HG03378 (cell line): Measurements from ENCODE around the gene FAM193B.

Source experiments
- ATAC-seq: cut with Tn5 transposase; IDR thresholded peaks from one replicate; pipeline ENCODE4 v1.9.1; 2021; ENCODE audit warnings: mild to moderate bottlenecking, moderate library complexity; ENCODE audit not compliant: unreplicated experiment

Gene FAM193B

DNA sequence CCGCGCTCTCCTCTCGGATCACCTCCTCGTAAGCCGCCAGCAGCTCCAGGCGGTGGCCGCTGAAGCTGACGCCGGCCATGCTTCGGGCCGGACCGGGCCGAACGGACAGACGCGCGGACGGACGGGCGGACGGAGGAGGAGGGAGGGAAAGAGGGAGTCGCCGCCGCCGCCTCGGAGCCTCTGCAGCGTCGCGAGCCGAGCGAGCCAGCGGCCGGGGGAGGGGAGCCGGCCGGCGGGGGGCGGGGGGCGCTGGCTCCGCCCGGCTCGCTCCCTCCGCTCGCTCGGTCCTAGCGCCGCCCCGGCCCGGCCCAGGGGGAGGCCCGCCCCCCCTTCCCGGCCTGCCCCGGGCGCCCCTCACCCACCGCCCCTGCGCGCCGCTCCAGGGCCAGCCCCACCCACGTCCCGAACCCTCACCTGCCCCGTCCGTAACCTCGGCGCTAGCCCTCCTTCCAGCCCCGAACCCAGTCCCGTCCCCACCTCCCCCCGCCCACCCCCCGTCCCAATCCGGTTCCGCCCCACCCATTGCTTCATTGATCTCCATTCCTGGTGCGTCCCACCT lies 80.8 kb downstream of the FAM193B start, which contains the start of gene DBN1:
TSS of gene DBN1 (minus strand) at position 192 of the 559 bp plus-strand sequence. CDS start at position 79, 113 bp downstream.
- no peak for ATAC-seq

DNA sequence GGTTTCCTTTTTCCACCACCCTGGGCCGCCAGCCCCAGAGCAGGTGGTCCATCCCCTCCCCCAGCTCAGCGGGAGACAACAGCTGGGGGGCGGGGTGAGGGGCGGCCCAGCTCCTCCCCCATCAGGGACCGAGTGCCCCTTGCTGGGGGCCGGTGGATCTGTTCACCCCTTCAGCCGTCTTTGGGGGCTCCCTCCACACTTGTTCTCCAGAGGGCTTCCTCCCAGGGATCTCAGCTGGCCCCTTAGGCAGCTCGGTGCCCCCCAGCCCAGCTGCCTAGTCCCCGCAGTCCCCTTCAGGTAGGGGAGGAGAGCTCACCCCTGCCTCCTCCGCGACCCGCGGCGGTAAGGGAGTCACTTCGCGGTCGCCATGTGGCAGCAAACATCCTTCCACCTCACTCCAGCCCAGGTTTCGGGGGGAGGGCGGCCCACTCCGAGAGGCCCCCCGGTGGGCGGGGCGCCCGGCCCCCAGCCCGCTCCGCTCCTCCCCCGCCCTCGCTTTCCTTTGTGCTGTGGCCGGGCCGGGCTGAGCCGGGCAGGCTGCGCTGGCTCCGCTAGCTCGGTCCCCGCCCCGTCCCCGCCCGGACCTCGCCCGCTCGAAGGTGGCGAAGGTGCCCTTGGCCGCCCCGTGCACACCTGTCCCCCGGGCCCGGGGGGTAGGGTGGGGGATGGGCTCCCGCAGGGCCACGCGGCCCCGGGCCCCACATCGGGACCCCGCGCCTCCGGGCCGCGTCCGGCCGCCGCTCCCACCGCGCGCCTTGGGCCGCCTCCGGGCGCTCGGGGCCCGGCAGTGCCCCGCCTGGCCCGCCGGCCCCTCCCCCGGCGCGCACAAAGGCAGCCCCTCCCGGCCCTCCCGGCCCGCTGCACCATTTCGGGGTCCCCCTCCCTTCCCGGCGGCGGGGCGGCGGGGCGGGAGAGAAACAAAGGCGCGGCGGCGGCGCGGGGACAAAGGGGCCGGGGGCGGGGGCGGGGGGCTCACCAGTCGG lies 81.6 kb downstream of the FAM193B start:
- ATAC-seq = no peak

DNA sequence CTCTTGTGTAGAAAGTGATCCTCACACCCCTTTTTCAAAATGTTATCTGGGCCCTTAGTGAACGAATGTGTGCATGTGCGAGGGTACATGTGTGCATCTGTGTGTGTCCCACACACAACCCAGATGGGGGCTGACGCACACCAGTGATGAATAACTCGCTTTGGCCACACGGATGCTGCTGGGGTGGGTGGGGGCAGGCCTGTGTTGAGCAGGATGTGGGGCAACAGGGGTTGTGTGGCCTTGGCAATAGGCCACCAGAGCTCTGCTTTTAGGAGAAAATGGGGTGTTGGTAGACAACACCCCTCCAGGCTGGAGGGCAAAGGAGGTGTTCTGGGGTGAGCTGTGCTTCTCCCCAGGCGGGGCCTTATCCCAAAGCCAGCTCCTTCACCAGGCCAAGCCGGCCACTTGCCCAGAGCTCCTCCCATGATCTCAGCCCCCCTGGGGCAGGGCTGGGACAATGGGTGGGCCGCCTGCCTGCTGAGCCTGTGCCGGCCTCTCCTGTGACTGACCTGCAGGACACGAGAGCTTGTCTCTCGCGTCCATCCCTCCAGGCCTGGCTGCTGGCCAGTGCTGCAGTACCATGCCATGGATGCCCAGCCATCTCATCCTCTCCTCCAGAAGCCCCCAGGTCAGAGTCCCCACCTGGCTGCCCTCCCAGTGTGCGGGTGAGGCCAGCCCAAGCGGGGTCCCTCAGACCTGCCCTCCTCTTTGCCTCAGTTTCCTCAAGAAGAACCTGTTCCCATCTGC lies 82.6 kb downstream of the FAM193B start:
- ATAC-seq = no peak

DNA sequence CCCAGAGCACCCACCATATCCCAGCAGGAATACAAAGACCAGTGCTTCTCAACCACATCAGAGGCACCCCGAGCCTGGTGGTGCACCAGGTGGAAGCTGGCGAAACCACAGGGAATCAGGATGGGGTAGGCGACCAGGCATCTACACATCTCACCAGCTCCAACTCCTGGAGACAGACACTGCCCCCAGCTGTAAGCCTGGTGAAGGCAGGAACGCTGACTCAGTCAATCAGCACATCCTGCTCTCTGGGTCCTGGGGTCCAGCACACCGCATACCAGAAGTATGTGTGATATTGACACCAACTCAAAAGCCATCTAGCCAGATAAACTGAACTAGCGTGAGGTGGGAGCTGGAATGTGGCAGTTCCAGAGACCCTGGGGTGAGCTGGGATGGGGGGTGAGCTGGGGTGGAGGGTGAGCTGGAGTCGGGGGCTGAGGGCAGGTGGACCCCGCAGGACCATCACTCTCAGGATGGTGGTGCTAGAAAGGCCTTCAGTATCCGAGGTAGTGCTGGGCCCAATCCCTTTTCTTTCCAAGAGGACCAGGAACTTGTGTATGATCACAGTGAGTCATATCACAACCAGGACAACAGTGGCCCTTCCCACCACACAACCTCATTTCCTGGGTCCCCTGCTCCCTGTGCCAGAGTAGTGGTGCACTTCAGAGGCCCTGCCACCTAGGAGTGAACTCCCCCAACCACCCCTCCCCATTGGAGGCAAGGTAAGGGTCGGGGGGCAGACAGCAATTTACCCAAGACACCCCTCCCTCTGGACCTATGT lies 83.4 kb downstream of the FAM193B start:
- no peak for ATAC-seq
